Measurements from ENCODE around the gene FSD2.
A peak's percentile ranks its signal among the peaks of the same experiment; 100 is the strongest.
"Not testable (repeated sequence)": the region's sequence is repeated elsewhere in the genome, so short reads cannot be mapped to it uniquely, and the experiment has no call there.

FSD2 gene

DNA sequence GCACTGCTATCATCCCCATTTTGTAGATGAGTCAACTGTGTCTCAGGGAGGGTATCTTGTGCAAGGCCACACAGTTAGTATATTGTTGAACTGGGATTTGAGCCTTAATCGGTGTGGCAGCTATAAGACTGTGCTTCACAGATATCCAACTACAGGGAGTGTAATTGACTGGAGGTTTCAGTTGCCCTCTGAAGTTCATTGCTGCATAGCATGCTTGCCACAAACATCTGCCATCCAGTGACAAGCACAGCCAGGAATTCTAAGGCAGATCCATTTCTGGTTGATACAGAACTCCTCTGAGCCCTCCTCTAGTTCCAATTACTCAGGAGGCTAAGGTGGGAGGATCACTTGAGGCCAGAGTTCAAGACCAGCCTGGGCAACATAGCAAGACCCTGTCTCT, 16.4 kb downstream of the FSD2 start:
- DNase-seq = no peak

DNA sequence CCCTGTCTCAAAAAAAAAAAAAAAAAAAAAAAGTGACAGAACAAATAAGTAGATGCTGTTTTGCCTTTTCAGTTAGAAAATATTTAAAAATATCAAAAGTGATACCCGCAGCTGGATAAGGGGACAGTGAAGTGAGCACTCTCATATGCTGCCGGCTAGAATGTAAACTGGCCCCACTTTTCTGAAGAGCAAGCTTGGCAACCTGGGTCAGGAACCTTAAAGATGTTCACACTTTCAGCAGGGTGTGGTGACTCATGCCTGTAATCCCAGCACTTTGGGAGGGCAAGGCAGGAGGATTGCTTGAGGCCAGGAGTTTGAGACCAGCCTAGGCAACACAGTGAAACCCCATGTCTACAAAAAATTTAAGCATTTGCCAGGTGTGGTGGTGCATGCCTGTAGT, 17.4 kb downstream of the FSD2 start:
- no peak for DNase-seq

- no peak for DNase-seq
Observed at GRCh38 chr15:82781349-82781748, 24.5 kb downstream of the FSD2 start.

GRCh38 chr15:82778755-82779154, 27.1 kb downstream of the FSD2 start:
- DNase-seq = no peak

DNA sequence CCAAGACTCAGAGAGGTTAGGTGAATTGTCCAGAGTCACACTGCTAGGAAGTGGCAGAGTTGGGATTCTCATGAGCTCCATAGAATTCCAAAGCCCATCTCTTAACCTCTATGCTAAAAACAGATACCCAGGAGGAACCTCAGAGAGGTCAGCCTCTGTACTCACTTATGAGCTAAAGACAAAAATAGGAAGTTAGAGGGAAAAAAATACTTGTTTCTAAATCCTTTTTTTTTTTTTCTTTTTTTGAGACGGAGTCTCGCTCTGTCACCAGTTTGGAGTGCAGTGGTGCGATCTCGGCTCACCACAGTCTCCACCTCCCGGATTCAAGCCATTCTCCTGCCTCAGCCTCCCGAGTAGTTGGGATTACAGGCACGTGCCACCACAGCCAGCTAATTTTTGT, 31.4 kb downstream of the FSD2 start:
- DNase-seq = no peak

DNA sequence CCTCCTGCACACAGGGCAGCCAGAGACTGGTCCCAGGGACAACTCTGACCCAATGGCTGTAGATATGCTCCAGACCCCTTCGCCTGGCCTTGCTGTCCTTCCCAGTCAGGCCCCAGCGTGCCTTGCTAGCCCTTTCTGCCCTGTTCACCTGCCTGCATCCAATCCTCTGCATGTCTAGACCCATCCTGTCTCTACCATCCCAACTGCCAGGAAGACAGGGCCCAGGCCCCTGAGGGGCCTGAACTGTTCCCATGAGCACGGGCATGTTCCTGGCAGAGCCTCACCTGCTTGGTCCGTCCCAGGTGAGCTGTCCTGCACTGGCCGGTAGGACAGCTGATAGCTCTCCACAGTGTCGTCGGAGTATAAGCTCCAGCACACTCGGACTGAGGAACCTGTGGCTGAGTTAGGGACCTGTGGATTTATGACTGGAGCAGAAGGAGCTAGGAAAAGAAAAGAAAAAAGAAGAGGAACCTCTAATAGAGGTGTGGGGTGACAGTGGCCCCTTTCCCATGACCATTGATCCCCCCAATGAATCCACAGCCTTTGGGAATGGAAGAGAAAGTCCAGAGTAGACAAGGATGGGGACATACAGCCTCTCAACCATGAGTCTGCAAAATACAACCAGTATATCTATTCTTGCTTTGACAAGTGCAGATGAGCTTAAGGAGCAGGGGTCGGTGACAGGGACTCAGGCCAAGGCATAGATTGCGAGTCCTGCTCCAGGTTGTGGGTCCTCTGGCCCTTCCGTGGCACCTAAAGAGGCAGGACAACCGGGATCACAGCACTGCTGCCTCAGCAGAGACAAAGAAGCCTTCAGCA, 33.9 kb downstream of the FSD2 start:
- DNase-seq = no peak

- DNase-seq = no peak
Observed at GRCh38 chr15:82768414-82769054, 37.3 kb downstream of the FSD2 start.

GRCh38 chr15:82767163-82767829, 38.6 kb downstream of the FSD2 start:
- no peak for DNase-seq

DNA sequence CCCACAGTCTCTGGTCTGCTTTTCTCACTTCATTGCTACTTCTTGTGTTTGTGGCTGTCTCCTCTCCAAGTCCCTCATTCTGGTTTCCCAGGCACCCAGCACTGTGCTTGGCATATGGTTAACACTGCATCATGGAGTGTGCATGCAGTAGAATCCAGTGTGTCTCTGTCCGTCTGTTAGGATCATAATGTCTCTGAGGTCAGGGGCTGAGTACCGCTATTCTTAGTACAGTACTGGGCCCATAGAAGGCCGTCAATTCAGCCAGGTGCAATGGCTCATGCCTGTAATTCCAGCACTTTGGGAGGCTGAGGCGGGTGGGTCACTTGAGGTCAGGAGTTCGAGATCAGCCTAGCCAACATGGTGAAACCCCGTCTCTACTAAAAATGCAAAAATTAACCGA, 39.7 kb downstream of the FSD2 start:
- DNase-seq = not testable (repeated sequence)

DNA sequence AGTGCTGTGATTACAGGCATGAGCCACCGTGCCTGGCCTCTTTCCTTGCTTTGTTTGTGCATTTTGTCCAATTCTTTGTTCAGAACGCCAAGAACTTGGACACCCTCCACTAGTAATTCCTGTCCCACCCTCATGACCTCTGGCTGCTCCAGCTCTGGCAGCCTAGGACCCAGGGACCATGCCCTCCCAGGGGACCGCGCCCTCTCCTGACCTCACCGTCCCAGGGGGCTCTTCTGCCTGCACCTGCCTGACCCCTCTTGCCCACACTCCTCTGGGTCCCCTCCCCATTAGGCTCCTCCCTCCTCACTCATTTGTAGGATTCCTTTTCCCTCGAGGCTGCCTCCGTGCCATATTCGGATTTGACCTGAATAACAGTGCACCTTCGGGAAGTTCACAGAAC, 41.1 kb downstream of the FSD2 start:
- no peak for DNase-seq

DNA sequence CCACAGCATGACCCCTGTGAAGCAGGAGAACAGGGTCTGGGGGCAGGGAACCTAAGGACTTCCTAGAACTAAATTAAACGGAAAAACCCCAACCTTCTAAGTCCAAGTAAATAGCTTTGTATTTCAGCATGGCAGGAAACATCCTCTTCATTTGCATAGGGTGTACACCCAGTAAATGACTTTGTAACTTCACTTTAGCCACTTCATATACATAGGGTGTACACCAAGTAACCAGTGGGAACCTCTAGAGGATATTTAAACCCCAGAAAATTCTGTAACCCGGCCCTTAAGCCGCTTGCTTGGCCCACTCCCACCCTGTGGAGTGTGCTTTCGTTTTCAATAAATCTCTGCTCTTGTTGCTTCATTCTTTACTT, 41.8 kb downstream of the FSD2 start:
- DNase-seq = no peak

GRCh38 chr15:82763361-82764116, 42.3 kb downstream of the FSD2 start:
- no peak for DNase-seq

DNA sequence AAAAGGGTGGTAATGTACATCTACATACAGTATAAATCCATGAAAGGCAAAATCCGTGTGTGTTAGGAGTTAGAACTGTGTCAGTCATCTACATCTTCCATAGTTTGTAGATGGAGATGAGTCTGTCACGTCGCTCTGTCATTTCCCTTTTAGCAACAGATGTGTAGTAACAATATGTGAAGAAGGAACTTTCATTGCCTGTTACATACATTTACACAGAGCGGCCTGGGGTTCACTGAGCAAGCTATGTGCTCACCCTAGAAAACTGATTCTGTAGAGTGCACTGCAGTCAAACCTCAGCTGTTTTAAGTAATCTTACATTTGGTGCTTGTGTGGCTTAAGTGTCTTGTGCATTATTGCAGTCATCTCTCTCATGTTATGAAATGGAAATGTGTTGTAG, 54.6 kb downstream of the FSD2 start:
- no peak for DNase-seq

- no peak for DNase-seq
Observed at GRCh38 chr15:82750831-82751180, 55.1 kb downstream of the FSD2 start.

DNA sequence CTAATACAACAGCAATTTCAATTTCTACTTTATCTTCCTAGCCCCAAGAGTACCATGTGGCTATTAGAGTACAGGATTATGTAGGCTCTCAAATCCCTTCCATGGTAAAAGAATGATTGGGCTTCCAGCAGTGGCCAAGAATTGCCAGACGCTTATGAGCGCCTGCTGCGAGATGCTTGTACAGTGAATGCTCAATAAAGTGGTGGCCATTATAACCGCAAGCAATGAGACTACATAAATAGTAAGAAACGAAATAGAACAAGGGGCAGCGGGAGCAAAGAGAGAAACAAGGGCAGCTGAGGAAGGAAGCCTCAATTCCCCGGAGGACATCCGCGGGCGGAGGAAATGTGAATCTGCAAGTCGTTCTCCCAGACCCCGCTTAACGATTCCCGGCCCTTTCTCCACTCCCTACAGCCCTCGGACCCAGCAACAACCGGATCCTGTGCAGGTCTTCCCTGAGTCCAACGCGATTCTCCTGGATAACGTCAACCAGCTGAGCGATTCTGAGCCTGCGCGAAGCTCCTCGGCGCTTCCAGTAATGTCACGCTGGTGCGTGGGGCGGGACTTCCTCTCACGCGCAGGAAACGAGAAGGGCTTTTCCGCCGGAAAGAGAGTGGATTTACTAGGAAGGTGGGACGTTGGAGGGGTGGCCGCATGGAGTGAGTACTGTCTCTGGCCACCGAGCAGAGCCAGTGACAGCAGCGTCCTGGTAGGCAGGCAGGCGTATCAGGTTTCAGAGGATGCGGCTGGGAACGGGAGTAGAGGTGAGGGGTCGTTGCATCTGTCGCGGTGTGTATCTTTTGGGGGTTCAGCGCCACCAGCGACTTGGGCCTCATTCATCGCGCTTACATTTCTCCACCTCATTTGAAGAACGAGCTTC, 55.7 kb downstream of the FSD2 start:
- DNase-seq = peak; percentile 53 to 68 (median 60)

- DNase-seq = no peak
Observed at GRCh38 chr15:82748315-82748714, 57.6 kb downstream of the FSD2 start.

GRCh38 chr15:82743810-82744209, 62.1 kb downstream of the FSD2 start:
- DNase-seq = no peak

GRCh38 chr15:82742134-82742533, 63.7 kb downstream of the FSD2 start:
- no peak for DNase-seq

- no peak for DNase-seq
Observed at GRCh38 chr15:82739086-82739485, 66.8 kb downstream of the FSD2 start.

DNA sequence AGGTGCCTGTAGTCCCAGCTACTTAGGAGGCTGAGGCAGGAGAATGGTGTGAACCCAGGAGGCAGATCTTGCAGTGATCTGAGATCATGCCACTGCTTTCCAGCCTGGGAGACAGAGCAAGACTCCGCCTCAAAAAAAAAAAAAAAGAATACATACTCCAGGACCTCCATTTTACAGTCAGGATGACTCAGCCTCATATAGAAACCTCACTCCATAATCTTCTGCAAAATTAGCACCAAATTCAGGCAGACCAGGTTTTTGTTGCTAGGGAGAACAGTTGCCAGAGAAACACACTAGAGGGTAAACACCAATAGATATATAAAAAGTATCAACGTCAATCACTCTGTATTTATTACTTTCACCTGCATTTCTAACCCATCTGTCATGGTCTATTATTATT, 67.9 kb downstream of the FSD2 start:
- DNase-seq = no peak

GRCh38 chr15:82731527-82731926, 74.3 kb downstream of the FSD2 start:
- DNase-seq = no peak

- DNase-seq = no peak
Observed at GRCh38 chr15:82730022-82730530, 75.8 kb downstream of the FSD2 start.

Measured in activated naive CD4-positive, alpha-beta T cell (primary cell).